ENCODE measurements around the gene NAT10. TPM values are rescaled to one million over a fixed set of nuclear protein-coding genes. Genes with fewer than 3 reads are reported as not detected.
"Not testable (repeated sequence)": the region's sequence is repeated elsewhere in the genome, so short reads cannot be mapped to it uniquely, and the experiment has no call there.

Gene NAT10
- total and polyA plus RNA-seq, 2 donors from 2014 or later = 24.1 to 43.1 TPM

- DNase-seq = no peak
- intact Hi-C loops (cut with DNase I) = no loop called here
These were observed 41.1 kb upstream of the NAT10 start for GRCh38 chr11:34064291-34064690.

GRCh38 chr11:34065505-34066203 lies 39.8 kb upstream of the NAT10 start:
- FAIRE-seq = no peak
- no peak for TF ChIP-seq CTCF (IDR thresholded peaks at IDR 0.05; ENCODE audit: borderline replicate concordance, extremely low read depth, insufficient read depth)
- no peak overlapping the region for H3K27ac ChIP-seq (ENCODE audit: low read depth in 2 of 2, low read length in 2 of 2)
- H3K36me3 ChIP-seq (ENCODE audit: control insufficient read depth in 2 of 3, insufficient read depth in 3 of 3, low read length in 3 of 3) = peaks cover 2 to 5% (median 5%) of the 10 kb centered on the region in 3 donors
- DNase-seq = no peak
- H3K9ac ChIP-seq (ENCODE audit: low read length in 3 of 3) = no peak overlapping the region
- H3K4me1 ChIP-seq (ENCODE audit: control insufficient read depth in 2 of 3, insufficient read depth in 2 of 3, low read depth in 1 of 3, low read length in 3 of 3) = peaks cover 0 to 7% (median 3%) of the 10 kb centered on the region in 3 donors
- no peaks in the 10 kb centered on the region for H3K9me3 ChIP-seq (ENCODE audit: control insufficient read depth in 2 of 3, insufficient read depth in 1 of 3, low read length in 3 of 3)
- H3K27me3 ChIP-seq (ENCODE audit: control insufficient read depth, insufficient read depth, low read length) = no peaks in the 10 kb centered on the region
- intact Hi-C loops (cut with DNase I) = no loop called here
- H3K4me3 ChIP-seq (ENCODE audit: low read length in 3 of 3) = no peak overlapping the region

More at GRCh38 chr11:34064291-34064690, 41.1 kb upstream of the NAT10 start:
- peaks cover 0 to 7% (median 3%) of the 10 kb centered on the region in 3 donors for H3K4me1 ChIP-seq (ENCODE audit: control insufficient read depth in 2 of 3, insufficient read depth in 2 of 3, low read depth in 1 of 3, low read length in 3 of 3)
- no peak overlapping the region for H3K27ac ChIP-seq (ENCODE audit: low read depth in 2 of 2, low read length in 2 of 2)
- no peak for FAIRE-seq
- TF ChIP-seq CTCF (IDR thresholded peaks at IDR 0.05; ENCODE audit: borderline replicate concordance, extremely low read depth, insufficient read depth) = no peak
- no peak overlapping the region for H3K9ac ChIP-seq (ENCODE audit: low read length in 3 of 3)
- no peaks in the 10 kb centered on the region for H3K27me3 ChIP-seq (ENCODE audit: control insufficient read depth, insufficient read depth, low read length)
- H3K36me3 ChIP-seq (ENCODE audit: control insufficient read depth in 2 of 3, insufficient read depth in 3 of 3, low read length in 3 of 3) = peaks cover 2 to 5% (median 5%) of the 10 kb centered on the region in 3 donors
- H3K9me3 ChIP-seq (ENCODE audit: control insufficient read depth in 2 of 3, insufficient read depth in 1 of 3, low read length in 3 of 3) = no peaks in the 10 kb centered on the region
- H3K4me3 ChIP-seq (ENCODE audit: low read length in 3 of 3) = no peak overlapping the region

GRCh38 chr11:34066766-34067165 lies 38.7 kb upstream of the NAT10 start:
- H3K9ac ChIP-seq (ENCODE audit: low read length in 3 of 3); intact Hi-C loops (cut with DNase I); FAIRE-seq; DNase-seq; H3K36me3 ChIP-seq (ENCODE audit: control insufficient read depth in 2 of 3, insufficient read depth in 3 of 3, low read length in 3 of 3); H3K27me3 ChIP-seq (ENCODE audit: control insufficient read depth, insufficient read depth, low read length); H3K9me3 ChIP-seq (ENCODE audit: control insufficient read depth in 2 of 3, insufficient read depth in 1 of 3, low read length in 3 of 3); H3K4me3 ChIP-seq (ENCODE audit: low read length in 3 of 3); H3K4me1 ChIP-seq (ENCODE audit: control insufficient read depth in 2 of 3, insufficient read depth in 2 of 3, low read depth in 1 of 3, low read length in 3 of 3); H3K27ac ChIP-seq (ENCODE audit: low read depth in 2 of 2, low read length in 2 of 2): not testable (repeated sequence)

DNA sequence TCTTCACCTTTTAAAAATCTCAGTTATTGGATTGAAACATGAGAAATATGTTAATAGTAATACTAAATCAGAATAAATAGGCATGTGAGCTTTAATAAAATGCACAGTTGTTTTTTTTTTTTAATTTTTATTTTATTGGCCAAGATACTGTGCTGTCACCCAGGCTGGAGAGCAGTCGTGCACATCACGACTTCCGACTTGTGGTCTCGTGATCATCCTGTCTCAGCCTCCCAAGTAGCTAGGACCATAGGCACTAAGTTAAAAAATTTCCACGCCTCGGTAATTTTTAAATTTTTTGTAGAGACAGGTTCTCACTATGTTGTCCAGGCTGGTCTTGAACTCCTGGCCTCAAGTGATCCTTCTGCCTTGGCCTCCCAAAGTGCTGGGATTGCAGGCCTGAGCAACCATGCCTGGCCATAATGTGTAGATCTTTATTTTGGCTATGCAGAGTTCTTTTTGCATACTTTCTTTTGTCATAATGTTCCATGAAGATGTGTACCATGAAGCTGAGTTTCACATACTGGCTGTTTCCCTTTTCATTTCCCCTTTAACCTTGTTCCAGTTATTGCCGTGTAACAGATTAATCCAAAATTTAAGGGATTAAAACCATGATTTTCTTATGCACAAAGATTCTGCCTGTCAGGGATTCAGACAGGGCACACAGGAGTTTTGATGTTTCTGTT lies 37.9 kb upstream of the NAT10 start:
- Histone ChIP-seq H3K36me3 (ENCODE audit: control insufficient read depth in 2 of 3, insufficient read depth in 3 of 3, low read length in 3 of 3) (peaks cover 3 to 8% (median 5%) of the 10 kb centered on the region in 3 donors), H3K9me3 (ENCODE audit: control insufficient read depth in 2 of 3, insufficient read depth in 1 of 3, low read length in 3 of 3) (no peaks in the 10 kb centered on the region), H3K4me3 (ENCODE audit: low read length in 3 of 3) (no peak overlapping the region), H3K4me1 (ENCODE audit: control insufficient read depth in 2 of 3, insufficient read depth in 2 of 3, low read depth in 1 of 3, low read length in 3 of 3) (peaks cover 0 to 7% (median 3%) of the 10 kb centered on the region in 3 donors), H3K27me3 (ENCODE audit: control insufficient read depth, insufficient read depth, low read length) (no peaks in the 10 kb centered on the region), H3K9ac (ENCODE audit: low read length in 3 of 3) (no peak overlapping the region), H3K27ac (ENCODE audit: low read depth in 2 of 2, low read length in 2 of 2) (no peak overlapping the region)
- intact Hi-C loops (cut with DNase I) = no loop called here
- DNase-seq (no peak), FAIRE-seq (no peak)
- TF ChIP-seq CTCF (IDR thresholded peaks at IDR 0.05; ENCODE audit: borderline replicate concordance, extremely low read depth, insufficient read depth) = no peak
